HepG2 (cell line): Measurements from ENCODE around the gene SLC22A7. TPM values are rescaled to one million over a fixed set of nuclear protein-coding genes. Genes with fewer than 3 reads are reported as not detected.

ENCODE experiments used
- ATAC-seq: fragments of 200-7000 bp; cut with Tn5 transposase; 3 replicates; pipeline ENCODE4 v1.9.1; 2020; ENCODE audit warnings: mild to moderate bottlenecking, moderate library complexity
- BruUV-seq: library from RNA; stranded (reverse); fragments of 400-500 nt; replicated peaks from 2 replicates; lab custom pipeline; 2021; lab: Mats Ljungman, UMichigan
- CTCF ChIA-PET: fragments of 300-600 bp; formaldehyde crosslinking; extraction: SDS; loops from one replicate; lab custom pipeline; 2021; ENCODE audit warnings: low total read pairs, inconsistent platforms, low intra/inter-chr PET ratio; lab: Yijun Ruan, JAX
- POLR2A ChIA-PET: fragments of 350-600 bp; sonication (Branson Sonifier 250); formaldehyde crosslinking; loops from one replicate; lab custom pipeline; 2020; ENCODE audit warnings: antibody characterized with exemption, inconsistent platforms; lab: Yijun Ruan, JAX
- DNase-seq: peaks from one replicate; pipeline ENCODE4 v3.0.0-alpha.2; 2015; ENCODE audit warnings: low spot score
- FAIRE-seq: peaks from 3 replicates; lab custom pipeline; 2011; peaks lifted over from hg19 to GRCh38; lab: Jason Lieb, UNC
- H2AFZ ChIP-seq: one replicate; pipeline ENCODE4 v1.6.1; 2011; ENCODE audit warnings: low read length, inconsistent platforms
- H3K27ac ChIP-seq: fragments of 300-600 bp; 3 replicates; pipeline ENCODE4 v1.8.0; 2011; ENCODE audit warnings: mixed run types, mild to moderate bottlenecking, mixed read lengths, low read length, inconsistent platforms; ENCODE audit not compliant: insufficient read depth; ENCODE audit errors: extremely low read length
- H3K27me3 ChIP-seq, 2 experiments: fragments of 200-600 bp in 1 of 2; 2 replicates in 1 of 2; 3 replicates in 1 of 2; pipeline versions ENCODE4 v1.6.0 to v1.8.0; 2011; ENCODE audit warnings: low read length in 2 of 2, mild to moderate bottlenecking in 2 of 2, moderate library complexity in 2 of 2, inconsistent platforms in 1 of 2; ENCODE audit not compliant: insufficient read depth in 2 of 2, control insufficient read depth in 1 of 2
- H3K36me3 ChIP-seq, 2 experiments: fragments of 200-600 bp in 1 of 2; replicated peaks in 1 of 2; 2 replicates in 1 of 2; 3 replicates in 1 of 2; pipeline versions ENCODE4 v1.5.1 to v1.8.0; 2011; ENCODE audit warnings: low read length in 2 of 2, inconsistent platforms in 1 of 2; ENCODE audit not compliant: insufficient read depth in 2 of 2, control insufficient read depth in 1 of 2
- H3K4me1 ChIP-seq: 2 replicates; pipeline ENCODE4 v1.5.1; 2012; ENCODE audit warnings: low read length, inconsistent platforms; ENCODE audit not compliant: insufficient read depth
- H3K4me2 ChIP-seq: 2 replicates; pipeline ENCODE4 v1.6.0; 2011; ENCODE audit warnings: low read depth, low read length, inconsistent platforms
- H3K4me3 ChIP-seq, 3 experiments: fragments of 200-600 bp in 1 of 3; sonication (generic), shearing (Covaris generic) in 1 of 3; replicated peaks in 1 of 3; 2 replicates each; pipeline ENCODE4 v1.5.1; 2011 to 2016; ENCODE audit warnings: low read length in 3 of 3, inconsistent platforms in 2 of 3, low read depth in 2 of 3, mild to moderate bottlenecking in 2 of 3, control low read depth in 1 of 3, mixed read lengths in 1 of 3; ENCODE audit not compliant: insufficient read depth in 1 of 3
- H3K79me2 ChIP-seq: one replicate; pipeline ENCODE4 v1.6.1; 2011; ENCODE audit warnings: low read length, inconsistent platforms; ENCODE audit not compliant: insufficient read depth
- H3K9ac ChIP-seq: 2 replicates; pipeline ENCODE4 v1.6.0; 2011; ENCODE audit warnings: mild to moderate bottlenecking, low read depth, low read length, inconsistent platforms; ENCODE audit not compliant: insufficient read depth
- H3K9me3 ChIP-seq: 2 replicates; pipeline ENCODE4 v1.5.1; 2012; ENCODE audit warnings: mild to moderate bottlenecking, low read length
- H4K20me1 ChIP-seq: 2 replicates; pipeline ENCODE4 v1.6.0; 2011; ENCODE audit warnings: inconsistent platforms, mild to moderate bottlenecking, low read length, moderate library complexity; ENCODE audit not compliant: insufficient read depth
- IRF9 ChIP-seq: sonication (generic); formaldehyde crosslinking; IDR thresholded peaks from 2 replicates; pipeline ENCODE4 v1.8.0; 2022; ENCODE audit warnings: missing genetic modification reagents, mild to moderate bottlenecking, borderline replicate concordance
- NFIB ChIP-seq: sonication (generic); formaldehyde crosslinking; IDR thresholded peaks from 2 replicates; pipeline ENCODE4 v1.9.0; 2021; ENCODE audit warnings: missing genetic modification reagents, mild to moderate bottlenecking, borderline replicate concordance
- ZFP41 ChIP-seq: sonication (generic); formaldehyde crosslinking; IDR thresholded peaks from 2 replicates; pipeline ENCODE4 v1.4.0; 2020; ENCODE audit warnings: mild to moderate bottlenecking, missing genetic modification reagents, borderline replicate concordance
- ZMYM3 ChIP-seq: sonication (generic); formaldehyde crosslinking; IDR thresholded peaks from 2 replicates; pipeline ENCODE4 v1.5.1; 2020; ENCODE audit warnings: mild to moderate bottlenecking, missing genetic modification reagents
- ZNF232 ChIP-seq: sonication (generic); formaldehyde crosslinking; IDR thresholded peaks from 2 replicates; pipeline ENCODE4 v1.4.0; 2020; ENCODE audit warnings: missing genetic modification reagents, borderline replicate concordance
- ZNF264 ChIP-seq: sonication (generic); formaldehyde crosslinking; IDR thresholded peaks from 2 replicates; pipeline ENCODE4 v1.4.0; 2020; ENCODE audit warnings: missing genetic modification reagents
- ZNF616 ChIP-seq: sonication (generic); formaldehyde crosslinking; IDR thresholded peaks from 2 replicates; pipeline ENCODE4 v1.5.0; 2020; ENCODE audit warnings: low read depth, mild to moderate bottlenecking, missing genetic modification reagents
- ZNF839 ChIP-seq: sonication (generic); formaldehyde crosslinking; IDR thresholded peaks from 2 replicates; pipeline ENCODE4 v1.4.0; 2020; ENCODE audit warnings: missing genetic modification reagents, mild to moderate bottlenecking, borderline replicate concordance
- WGBS: methylation state at CpG from one replicate; pipeline ENCODE4 v1.1.6; 2017; ENCODE audit warnings: low lambda C conversion rate; 5-methylcytosine and 5-hydroxymethylcytosine counted together
- in situ Hi-C: cut with HindIII; loops from 2 replicates; pipeline ENCODE4 v1.10.0; 2017; ENCODE audit warnings: low pct_unique_long_range_greater_than_20kb; ENCODE audit not compliant: extremely low pct_ligation_motif_present
- intact Hi-C: fragments of 100-400 bp; cut with micrococcal nuclease; formaldehyde crosslinking; loops from one replicate; pipeline ENCODE4 v1.10.0; 2022; ENCODE audit not compliant: unreplicated experiment
- polyA plus RNA-seq, 8 experiments: library from polyadenylated mRNA; depleted of rRNA in 3 of 8; stranded (reverse) in 7 of 8; unstranded in 1 of 8; fragments of >200 nt; fragmentation: Illumina TruSeq in 4 of 8; extraction: Trizol in 4 of 8; gene quantifications; 2 replicates each; pipeline versions ENCODE4 v1.2.1 to v1.2.3, GENCODE V29; 2011 to 2016; ENCODE audit warnings: low read depth in 4 of 8, missing spikeins in 1 of 8, mixed read lengths in 1 of 8; ENCODE audit not compliant: insufficient read depth in 1 of 8
- total RNA-seq, 5 experiments: library from RNA; depleted of rRNA; stranded (reverse); fragments of >200 nt; fragmentation: Illumina TruSeq; extraction: Trizol; gene quantifications; 2 replicates each; pipeline ENCODE4 v1.2.3, GENCODE V29; 2016; ENCODE audit warnings: low read depth in 1 of 5

SLC22A7 gene
- total and polyA plus RNA-seq, 2 of the 13 experiments (the other 11 are each of a cell fraction or from before 2014, with no cell fraction given): 5.3 to 22.6 TPM

- Histone ChIP-seq H4K20me1 (no peaks in the 10 kb centered on the region), H3K9me3 (no peaks in the 10 kb centered on the region), H3K79me2 (no peaks in the 10 kb centered on the region), H3K9ac (no peak overlapping the region), H3K4me2 (no peak overlapping the region)
- no TSS peak for BruUV-seq
- DNase-seq (no peak), FAIRE-seq (no peak), ATAC-seq (no peak)
- POLR2A ChIA-PET: interaction anchor here (7.7 to 20.0 kb wide), 3 partner anchors 10 to 17 kb away, joined by 67 to 314 read pairs (median 131); partner anchors contain the start of gene SLC22A7
- in situ Hi-C loops: no loop called here
- WGBS: 100% methylated on average over 2 of the region's 2 CpGs
- peak; percentile 78 for TF ChIP-seq ZMYM3 (CRISPR knock-in tag)
- TF ChIP-seq ZFP41 (CRISPR knock-in tag): no peak
- no peak for TF ChIP-seq IRF9 (CRISPR knock-in tag)
- TF ChIP-seq ZNF616 (CRISPR knock-in tag): no peak
- 0 out of 2 replicates have a peak, but pooled peaks have one; percentile 7 for TF ChIP-seq NFIB
- TF ChIP-seq ZNF839 (CRISPR knock-in tag): no peak
- TF ChIP-seq ZNF232 (CRISPR knock-in tag): no peak
- no peak for TF ChIP-seq ZNF264 (CRISPR knock-in tag)
- TF ChIP-seq, all 625 proteins: peak for 2
- Histone ChIP-seq H3K36me3 (no peaks in the 10 kb centered on the region), H3K27ac (peak overlapping the region; percentile 94), H3K4me1 (peaks cover 77% of the 10 kb centered on the region), H2AFZ (no peak overlapping the region), H3K27me3 (no peaks in the 10 kb centered on the region), H3K4me3 (no peak overlapping the region)
- CTCF ChIA-PET: no interaction called here
- intact Hi-C loops: no loop called here
Measured at GRCh38 chr6:43280234-43280633, 17.8 kb upstream of the SLC22A7 start.
